Measurements from ENCODE around the gene HNMT.

DNA sequence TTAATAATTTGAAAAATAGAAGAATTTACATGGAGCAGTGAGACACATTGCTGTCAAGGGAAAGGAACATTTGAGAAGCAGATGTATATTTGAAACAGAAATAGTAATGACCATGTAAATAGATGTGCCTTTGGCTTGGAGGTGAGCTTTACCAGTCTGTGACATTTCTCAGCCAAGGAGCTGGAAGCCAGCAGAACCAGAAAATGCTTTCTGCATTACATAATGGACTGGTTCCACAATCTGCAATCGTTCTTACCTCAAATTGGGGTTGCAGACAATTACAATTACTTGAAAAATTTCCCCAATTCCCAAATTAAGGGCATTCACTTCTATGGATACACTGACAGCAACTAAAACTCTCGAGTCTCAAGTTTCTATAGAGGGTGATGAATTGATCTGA is 59.7 kb downstream of the HNMT start:
- TF ChIP-seq, protein P1, sequence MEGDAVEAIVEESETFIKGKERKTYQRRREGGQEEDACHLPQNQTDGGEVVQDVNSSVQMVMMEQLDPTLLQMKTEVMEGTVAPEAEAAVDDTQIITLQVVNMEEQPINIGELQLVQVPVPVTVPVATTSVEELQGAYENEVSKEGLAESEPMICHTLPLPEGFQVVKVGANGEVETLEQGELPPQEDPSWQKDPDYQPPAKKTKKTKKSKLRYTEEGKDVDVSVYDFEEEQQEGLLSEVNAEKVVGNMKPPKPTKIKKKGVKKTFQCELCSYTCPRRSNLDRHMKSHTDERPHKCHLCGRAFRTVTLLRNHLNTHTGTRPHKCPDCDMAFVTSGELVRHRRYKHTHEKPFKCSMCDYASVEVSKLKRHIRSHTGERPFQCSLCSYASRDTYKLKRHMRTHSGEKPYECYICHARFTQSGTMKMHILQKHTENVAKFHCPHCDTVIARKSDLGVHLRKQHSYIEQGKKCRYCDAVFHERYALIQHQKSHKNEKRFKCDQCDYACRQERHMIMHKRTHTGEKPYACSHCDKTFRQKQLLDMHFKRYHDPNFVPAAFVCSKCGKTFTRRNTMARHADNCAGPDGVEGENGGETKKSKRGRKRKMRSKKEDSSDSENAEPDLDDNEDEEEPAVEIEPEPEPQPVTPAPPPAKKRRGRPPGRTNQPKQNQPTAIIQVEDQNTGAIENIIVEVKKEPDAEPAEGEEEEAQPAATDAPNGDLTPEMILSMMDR (IDR thresholded peaks at IDR 0.05), result no peak
- no peak for TF ChIP-seq POLR2A (IDR thresholded peaks at IDR 0.05)

All from ovary (tissue), 3 donors.